ENCODE measurements around the gene RHBDD2.
A peak's percentile ranks its signal among the peaks of the same experiment; 100 is the strongest.
"Not testable (repeated sequence)": the region's sequence is repeated elsewhere in the genome, so short reads cannot be mapped to it uniquely, and the experiment has no call there.

The RHBDD2 gene

DNA sequence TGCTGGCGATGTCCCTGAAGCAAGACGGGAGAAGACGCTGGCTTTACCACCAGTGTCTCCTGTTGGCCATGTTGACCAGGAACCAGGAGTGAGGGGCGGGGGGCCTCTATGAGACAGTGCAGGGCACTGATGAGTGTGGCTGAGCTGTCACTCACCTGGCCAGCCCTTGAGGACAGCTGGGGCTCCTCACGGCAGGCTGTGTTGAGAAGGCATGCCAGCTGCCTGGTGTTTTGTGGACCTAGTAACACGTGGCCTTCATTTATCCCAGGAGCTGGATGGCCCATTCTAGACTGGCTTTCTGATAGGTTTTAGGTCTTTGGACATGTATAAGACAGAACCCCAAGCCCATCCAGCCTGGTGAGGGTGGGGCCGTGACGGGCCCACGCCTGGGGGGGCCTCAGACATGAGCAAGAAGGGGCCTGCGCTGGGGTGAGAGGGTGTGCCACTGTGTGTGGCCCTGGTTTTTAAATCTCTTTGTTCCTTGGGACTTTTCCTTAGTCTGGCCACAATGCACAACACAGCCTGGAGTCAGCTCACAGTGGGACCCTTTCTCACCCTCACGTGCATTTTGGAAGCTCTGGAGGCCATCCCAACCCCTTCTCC is 10.5 kb downstream of the RHBDD2 start:
- no peak for DNase-seq

DNA sequence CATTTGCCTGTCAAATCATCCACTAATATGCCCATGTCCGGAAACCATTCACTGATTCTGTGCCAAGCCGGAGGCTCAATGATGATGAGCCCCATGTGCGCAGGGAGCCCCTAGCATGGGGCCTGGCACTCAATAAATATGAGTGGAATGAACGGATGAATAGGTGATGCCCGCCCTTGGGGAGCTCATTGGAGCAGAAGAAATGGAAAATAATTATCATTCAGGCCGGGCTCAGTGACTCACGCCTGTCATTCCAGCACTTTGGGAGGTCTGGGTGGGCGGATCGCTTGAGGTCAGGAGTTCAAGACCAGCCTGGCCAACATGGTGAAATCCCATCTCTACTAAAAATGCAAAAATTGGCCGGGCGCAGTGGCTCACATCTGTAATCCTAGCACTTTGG is 11.0 kb downstream of the RHBDD2 start:
- DNase-seq = no peak

DNA sequence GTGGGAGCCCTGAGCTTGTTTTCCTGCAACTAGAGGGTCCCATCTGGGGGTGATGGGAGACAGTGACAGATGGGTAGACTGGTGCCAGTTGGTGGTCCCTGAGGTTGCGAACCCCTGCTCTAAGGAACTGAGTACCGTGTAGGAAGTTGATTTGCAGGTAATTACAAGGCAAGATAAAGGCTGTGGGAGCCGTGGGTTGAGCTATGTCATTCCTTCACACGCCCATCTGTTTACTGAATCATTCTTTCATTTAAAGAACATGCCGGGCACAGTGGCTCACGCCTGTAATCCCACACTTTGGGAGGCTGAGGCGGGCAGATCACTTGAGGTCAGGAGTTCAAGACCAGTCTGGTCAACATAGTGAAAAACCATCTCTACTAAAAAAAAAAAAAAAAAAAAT is 12.4 kb downstream of the RHBDD2 start:
- not testable (repeated sequence) for DNase-seq

DNA sequence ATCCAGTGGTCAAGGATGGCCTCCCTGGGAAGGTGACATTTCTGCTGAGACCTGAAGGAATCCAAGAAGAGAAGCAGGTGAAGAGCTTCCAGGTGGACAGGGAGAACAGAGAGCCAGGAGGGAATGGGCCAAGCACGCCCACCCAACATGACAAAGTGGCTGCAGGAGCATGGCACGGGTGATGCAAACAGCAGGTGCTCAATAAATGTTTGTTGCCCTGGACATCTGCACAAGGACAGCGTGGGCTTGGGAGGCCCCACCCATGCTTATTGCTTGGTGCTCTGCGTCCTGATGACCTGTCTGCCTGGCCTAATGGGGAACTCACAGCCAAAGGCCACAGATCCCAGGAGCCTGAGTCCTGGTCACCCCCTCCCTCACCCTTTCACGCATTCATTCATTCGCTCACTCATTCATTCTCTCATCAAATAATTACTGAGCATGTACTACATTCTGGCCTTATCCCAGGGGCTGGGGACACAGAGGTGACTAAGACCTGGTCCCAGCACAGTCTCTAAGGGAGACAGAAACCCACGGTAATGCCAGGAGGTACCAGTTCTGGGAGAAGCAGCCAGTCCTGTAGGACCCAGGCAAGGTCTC is 13.1 kb downstream of the RHBDD2 start:
- DNase-seq = no peak

DNA sequence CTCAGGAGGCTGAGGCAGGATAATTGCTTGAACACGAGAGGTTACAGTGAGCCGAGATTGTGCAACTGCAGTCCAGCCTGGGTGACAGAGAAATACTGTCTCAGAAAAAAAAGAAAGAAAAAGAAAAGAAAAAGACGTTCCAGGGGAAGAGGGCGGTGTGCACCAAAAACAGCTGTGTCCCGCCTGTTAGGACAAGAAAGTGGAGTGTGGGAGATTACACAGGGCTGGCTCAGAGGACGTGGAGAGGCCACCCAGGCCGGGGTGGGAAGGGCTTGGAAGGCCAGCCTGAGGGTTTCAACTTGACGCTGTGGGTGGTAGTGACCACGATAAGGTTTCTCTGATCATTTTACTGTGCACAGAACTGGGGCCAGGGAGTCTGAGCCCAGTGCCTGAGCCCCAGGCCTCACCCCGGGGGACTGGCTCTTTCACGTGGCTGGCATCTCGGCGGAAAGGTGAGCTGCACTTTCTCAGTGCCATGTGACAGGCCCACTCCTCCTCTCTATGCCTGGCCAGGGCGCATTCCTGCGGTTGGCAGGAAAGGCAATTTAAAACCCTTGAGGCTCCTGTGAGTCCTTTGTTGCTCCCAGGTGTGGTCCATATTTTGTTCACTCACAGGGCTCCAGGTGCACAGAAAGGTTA is 13.9 kb downstream of the RHBDD2 start:
- DNase-seq = no peak

DNA sequence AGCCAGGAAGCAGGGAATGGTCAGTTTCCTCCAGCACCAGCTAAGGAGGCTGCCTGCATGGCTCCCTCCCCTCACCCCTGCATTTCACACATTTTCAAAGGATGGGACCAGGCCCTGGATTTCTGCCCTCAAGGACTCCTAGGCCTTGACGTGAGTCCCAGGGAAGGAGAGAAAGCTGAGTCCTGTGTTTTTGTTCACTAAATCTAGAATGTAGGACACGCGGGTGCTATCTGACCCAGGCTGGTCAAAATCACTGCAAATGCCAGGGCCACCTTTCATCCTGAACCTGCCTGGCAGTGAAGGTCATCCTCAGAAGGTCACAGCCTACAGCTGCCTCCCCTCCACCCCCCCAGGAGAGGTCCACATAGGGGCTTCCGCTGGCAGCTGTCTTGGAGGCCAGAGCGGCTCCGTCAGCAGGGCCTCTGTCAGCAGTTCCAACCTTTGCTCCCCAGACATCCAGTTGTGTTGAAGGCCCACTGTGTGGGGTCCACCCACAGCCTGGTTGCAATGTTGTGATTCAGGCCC is 18.0 kb downstream of the RHBDD2 start:
- no peak for DNase-seq

DNA sequence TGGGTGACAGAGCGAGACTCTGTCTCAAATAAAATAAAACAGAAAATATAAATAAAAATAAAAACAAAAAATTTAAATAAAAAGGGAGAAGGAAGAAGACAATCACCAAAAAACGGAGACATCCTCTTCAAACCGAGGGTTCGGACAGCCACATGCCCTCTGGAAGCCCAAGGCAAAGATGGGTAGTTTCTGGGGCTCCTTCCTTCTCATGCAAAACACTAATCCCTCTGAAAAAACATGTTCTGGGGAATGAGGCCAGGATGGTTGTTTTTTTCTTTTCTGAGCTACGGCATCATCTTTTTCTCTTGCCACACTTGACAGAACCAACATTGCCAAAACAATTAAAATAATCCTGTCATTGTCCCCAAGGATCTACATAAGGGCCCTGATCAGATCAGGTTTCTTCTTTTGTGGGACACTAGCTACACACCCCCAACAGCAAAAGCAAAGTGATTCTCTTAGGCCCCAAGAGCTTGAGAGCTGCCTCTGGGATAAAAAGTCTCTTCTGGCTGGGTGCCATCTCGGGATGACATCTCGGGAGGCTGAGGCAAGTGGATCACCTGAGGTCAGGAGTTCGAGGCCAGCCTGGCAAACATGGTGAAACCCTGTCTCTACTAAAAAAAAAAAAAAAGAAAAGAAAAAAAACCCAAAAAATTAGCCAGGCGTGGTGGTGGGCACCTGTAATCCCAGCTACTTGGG is 21.9 kb downstream of the RHBDD2 start:
- no peak for DNase-seq

DNA sequence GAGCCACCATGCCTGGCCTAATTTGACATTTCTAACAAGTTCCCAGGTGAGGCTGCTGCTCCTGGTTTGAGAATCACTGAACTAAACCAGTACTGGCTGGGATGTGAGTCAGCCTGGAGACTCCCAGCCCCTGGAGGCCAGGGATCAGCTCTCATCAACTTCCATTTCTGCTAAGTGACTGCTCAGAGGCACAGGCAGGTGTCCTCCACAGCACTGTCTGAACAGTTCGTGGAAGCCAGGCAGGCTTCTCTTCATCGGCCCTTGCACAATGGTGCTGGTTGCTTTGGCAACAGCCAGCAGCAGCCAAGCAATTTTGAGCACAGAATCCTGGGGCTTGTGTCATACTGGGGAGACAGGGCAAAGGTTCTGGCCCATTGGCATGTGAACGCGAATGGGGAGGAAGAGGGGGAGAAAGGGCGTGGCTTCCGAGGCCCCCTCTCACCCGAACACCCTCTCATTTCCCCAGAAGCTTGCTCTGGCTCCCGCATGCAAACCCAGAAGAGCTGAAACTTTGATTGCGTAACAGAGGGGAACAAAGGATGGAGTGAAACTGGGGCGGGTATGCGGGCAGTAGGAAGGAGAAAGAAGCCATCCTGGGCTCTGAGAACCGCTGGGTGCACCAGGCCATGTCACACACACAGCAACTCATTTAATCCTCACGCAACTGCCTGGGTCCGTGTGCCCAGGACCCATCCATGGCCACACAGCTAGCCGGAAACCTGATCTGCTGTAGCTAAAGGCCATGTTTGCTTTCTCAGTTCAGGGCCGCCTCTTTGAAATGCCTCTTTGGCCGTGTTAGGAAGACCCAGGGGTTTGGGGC is 27.2 kb downstream of the RHBDD2 start:
- DNase-seq = peak; percentile 17

DNA sequence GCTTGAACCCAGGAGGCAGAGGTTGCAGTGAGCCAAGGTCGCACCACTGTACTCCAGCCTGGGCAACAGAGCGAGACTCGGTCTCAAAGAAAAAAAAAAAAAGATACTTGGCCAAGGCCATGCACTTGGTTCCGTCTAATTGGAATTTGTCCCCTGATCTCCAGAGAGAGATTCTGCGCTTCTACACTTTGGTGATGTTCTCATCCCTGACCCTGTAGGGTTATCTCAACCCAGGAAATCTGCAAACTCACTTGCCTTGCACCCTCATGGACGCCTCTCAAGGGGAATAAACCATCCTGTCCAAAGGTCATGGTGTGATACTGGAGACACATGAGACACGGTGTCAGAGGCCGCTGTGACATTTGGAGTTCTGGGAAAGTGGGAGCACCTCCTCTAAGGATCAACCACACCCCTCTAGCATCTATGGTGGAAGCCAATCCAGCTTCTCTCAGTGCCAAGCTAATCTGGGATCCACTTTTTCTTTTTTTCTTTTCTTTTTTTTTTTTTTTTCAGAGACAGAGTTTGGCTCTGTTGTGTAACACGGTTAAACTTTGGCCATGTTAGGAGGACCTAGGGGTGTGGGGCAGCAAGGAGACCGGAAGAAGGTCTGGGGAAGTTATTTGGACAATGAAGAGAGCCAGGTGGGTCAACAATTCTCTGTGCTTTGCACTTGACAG is 28.3 kb downstream of the RHBDD2 start:
- no peak for DNase-seq

DNA sequence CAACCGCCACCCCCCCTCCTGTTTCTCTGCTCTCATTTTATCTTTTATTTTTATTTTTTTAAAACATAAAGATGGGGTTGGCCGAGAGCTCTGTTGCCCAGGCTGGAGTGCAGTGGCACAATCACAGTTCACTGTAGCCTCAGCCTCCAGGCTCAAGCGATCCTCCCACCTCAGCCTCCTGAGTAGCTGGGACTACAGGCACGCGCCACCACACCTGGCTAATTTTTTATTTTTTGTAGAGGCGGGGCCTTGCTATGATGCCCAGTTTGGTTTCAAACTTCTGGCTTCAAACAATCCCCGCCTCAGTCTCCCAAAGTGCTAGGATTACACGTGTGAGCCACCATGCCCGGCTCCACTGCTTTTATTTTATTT is 28.8 kb downstream of the RHBDD2 start:
- not testable (repeated sequence) for DNase-seq

DNA sequence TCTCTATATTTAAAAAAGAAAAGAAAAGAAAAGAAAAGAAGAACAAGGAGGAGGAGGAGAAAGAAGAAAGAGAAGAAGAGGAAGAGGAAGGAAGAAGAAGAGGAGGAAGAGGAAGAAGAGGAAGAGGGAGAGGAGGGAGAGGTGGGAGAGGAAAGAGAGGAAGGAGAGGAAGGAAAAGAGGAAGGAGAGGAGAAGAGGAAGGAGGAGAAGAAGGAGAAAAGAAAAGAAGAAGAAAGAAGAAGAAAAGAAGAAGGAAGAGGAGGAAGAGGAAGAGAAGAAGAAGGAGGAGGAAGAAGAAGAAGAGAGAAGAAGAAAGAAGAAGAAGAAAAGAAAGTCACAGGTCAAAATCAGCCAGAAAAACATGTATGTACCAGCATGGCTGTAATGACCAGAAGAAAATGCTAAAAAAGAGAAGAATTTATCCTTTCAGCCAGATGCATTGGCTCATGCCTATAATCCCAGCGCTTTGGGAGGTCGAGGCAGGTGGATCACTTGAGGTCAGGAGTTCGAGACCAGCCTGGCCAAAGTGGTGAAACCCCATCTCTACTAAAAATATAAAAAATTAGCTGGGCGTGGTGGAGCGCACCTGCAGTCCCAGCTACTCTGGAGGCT is 30.8 kb downstream of the RHBDD2 start:
- DNase-seq = no peak

DNA sequence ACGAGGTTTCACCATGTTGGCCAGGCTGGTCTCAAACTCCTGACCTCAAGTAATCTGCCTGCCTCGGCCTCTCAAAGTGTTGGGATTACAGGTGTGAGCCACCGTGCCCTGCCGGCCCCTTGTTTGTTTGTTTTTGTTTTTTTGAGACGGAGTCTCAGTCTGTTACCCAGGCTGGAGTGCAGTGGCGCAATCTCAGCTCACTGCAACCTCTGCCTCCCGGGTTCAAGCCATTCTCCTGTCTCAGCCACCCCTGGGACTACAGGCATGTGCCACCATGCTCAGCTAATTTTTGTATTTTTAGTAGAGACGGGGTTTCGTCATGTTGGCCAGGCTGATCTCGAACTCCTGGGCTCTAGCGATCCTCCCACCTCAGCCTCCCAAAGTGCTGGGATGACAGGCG is 32.4 kb downstream of the RHBDD2 start:
- DNase-seq = not testable (repeated sequence)

DNA sequence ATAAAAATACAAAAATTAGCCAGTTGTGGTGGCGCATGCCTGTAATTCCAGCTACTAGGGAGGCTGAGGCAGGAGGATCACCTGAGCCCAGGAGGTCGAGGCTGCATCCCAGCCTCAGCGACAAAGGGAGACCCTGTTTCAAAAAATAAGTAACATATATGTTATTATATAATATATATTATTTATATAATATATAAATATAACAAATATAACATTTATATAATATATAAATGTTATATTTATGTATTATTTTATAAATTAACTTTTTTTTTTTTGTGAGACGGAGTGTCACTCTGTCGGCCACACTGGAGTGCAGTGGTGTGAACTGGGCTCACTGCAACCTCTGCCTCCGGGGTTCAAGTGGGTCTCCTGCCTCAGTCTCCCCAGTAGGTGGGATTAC is 34.6 kb downstream of the RHBDD2 start:
- no peak for DNase-seq

DNA sequence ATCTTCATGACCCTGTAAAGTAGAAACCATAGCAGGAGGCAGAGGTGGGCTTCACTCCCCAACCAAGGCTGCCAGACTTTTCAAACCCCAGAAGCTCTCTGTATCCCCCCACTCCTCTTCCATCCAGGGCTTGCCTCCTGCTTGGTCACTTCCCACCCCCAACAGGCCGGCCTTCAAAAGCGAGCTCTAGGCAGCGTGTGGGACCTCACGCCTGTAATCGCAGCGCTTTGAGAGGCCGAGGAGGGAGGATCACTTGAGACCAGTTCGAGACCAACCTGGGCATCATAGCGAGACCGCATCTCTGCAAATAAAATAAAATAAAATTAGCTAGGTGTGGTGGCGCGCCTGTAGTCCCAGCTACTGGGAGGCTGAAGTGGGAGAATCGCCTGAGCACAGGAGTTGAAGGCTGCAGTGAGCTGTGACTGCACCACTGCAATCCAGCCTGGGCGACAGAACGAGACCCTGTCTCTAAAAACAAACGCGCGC is 35.4 kb downstream of the RHBDD2 start:
- DNase-seq = no peak

DNA sequence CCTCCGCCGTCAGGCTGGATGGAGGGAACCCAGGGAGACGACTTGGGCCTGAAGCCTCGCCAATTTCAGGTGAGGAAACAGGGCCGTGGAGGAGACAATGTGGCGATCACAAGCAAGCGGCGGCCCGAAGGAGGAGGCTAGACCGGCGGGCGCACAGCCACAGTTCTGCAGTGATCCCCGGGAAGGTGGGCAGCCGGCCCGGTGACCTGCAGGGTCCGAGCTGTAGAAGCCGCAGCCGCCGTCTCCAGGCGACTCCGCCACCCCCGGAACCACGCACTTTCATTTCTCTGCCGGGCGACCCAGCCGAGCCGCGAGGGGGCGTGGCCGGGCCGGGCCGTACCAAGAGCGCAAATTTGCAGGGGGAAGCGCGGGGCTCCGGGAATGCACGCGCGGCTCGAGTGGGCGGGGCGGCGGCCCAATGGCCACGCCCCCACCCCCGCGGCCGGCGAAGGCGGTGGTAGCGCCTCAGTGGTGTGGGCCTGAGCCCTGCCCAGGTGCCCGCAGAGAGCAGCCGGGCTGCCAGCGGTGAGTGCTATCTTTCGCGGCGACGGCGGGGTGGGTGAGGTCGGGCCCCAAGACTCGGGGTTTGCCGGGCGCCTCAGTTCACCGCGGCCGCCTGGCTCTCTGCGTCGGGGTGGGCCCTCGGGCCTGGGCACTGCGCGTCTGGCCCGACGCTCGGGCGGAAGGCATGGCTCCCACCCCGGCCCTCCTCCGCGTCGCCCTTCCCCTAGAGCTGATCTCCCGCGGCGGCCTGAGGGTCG is 36.0 kb downstream of the RHBDD2 start, which contains the start of gene POR:
Gene POR, plus strand, starts transcription at position 501 of the 761 bp plus-strand sequence. CDS start 38,847 bp downstream, outside the sequence.
- DNase-seq = peak; percentile 90

DNA sequence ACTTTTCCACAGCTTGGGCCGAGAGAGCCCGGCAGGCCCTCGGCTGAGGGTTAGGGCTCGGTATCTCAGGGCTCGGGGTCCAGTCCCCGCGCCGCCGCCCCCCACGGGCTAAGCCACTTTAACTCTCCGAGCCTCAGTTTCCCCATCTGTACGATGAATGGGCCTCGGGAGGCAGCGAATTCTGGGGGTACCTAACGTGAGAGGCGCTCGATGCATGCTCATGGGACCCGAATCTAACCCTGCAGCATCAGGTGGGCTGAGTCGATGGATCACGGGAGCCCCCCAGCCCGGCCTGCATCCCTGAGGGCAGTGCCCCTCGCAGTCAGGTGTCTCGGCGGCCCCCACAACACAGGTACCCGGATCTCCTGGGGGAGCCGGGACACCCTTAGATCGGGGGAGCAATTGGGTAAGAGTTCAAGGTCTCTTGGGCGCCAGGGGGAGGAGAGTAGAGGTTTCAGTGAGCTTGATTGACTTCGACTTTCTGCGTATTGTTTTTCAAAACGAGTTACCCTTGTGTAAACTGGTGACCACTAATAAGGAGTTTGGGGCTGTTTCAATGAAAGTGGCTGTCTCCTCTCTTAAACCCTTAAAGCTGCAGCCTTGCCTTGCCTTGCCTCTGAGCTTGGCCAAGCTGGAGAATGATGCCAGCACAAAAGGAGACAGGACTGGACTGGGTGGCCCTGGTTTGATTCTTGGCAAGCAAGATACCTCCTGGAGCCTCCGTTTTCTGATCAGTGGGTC is 36.8 kb downstream of the RHBDD2 start:
- DNase-seq = peak; percentile 16

DNA sequence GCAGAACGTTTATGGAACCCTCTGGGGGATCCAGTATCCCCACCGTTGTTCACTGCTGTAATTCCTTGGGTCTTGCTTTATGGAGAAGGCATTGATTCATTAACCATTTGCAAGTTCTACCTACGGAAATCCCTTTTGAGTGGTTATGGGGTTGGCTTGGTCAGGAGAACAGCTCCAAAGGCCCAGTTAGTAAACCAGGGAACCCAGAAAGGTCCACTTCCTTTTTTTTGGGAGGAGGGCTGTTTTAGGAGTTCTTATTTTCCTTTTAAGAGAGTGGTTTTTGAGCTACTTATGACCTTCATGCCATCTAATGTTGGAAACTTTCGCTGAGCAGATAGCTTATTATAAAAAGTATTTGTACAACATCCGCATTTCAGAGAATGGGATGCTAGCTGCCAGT is 37.4 kb downstream of the RHBDD2 start:
- DNase-seq = no peak

DNA sequence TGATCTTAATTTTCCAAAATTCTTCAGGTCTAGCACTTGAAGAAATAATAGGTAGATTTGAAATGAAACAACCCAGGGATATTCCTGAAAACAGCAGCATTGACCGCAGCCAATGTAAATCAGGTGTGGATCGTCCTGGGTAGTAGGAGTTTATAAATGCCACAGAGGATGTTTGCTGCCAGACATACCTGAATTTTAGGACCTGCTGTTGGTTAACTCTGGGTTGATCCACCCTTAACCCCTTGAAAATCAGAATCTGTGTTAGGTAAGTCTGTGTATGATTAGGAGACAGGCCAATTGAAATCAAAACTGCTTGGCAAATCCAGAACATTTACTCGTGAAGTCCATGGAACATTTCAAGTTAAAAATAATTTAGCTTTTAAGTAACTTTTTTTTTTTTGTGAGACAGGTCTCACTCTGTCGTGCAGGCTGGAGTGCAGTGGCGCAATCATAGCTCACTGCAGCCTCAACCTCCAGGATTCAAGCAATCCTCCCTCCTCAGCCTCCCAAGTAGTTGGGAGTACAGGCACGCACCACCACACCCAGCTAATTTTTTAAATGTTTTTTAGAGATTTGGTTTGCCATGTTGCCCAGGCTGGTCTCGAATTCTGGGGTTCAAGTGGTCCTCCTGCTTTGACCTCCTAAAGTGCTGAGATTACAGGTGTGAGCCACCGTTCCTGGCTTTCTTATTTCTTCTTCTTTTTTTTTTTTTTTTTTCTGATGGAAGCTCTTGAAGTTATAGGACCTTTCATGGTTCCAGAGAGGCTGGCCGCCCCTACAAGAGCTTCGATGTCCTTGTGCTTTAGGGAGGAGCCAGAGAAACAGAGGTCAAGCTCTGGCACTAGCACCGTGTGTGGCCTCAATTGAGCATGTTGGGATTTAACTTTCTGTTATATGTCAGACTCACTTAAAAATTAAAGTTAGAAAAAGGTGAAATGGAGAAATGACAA is 38.1 kb downstream of the RHBDD2 start:
- DNase-seq = no peak

Measured in hematopoietic multipotent progenitor cell treated with erythropoietin and hydrocortisone succinate and interleukin-3 and kit ligand, for 8 days (in vitro differentiated cells).